ENCODE results near the gene SLC39A10. TPM values are rescaled to one million over a fixed set of nuclear protein-coding genes. Genes with fewer than 3 reads are reported as not detected.

SLC39A10 gene
- total and polyA plus RNA-seq, 2 donors (not counting 3 experiments of a cell fraction or from before 2014, with no cell fraction given): 11.4 to 39.9 TPM

DNA sequence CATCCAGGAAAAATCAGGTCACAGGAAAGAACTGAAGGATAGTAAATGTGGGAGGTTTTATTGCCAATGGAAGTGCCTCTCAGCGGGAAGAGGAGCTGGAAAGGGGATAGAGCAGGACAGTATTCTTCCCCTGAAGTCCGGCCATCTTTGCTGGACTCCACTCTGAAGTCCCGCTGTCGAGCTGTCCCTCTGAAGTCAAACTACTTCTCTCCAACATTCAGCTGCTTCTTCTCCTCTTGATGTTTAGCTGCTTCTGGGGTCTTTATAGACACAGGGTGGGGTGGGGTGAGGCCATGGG is 23.5 kb upstream of the SLC39A10 start:
- Histone ChIP-seq H3K79me2 (ENCODE audit: control insufficient read depth, insufficient read depth, low read length) (no peaks in the 10 kb centered on the region), H3K4me3 (replicated peaks in 1 of 3; ENCODE audit: insufficient read depth in 1 of 3, low read depth in 1 of 3, low read length in 3 of 3) (no peak overlapping the region), H3K4me1 (ENCODE audit: control insufficient read depth, extremely low read depth, insufficient read depth, low read length) (no peaks in the 10 kb centered on the region), H2AFZ (ENCODE audit: low read depth, low read length) (no peak overlapping the region), H3K27ac (ENCODE audit: insufficient read depth, low read depth, low read length) (no peak overlapping the region), H3K36me3 (ENCODE audit: control insufficient read depth in 2 of 2, extremely low read depth in 1 of 2, insufficient read depth in 2 of 2, low read length in 2 of 2) (no peaks in the 10 kb centered on the region), H3K27me3 (ENCODE audit: control insufficient read depth in 2 of 2, insufficient read depth in 2 of 2, low read length in 2 of 2) (no peaks in the 10 kb centered on the region), H3K4me2 (ENCODE audit: insufficient read depth, low read length) (no peak overlapping the region), H3K9me1 (replicated peaks; ENCODE audit: control insufficient read depth, extremely low read depth, insufficient read depth, low read length) (no peaks in the 10 kb centered on the region), H4K20me1 (replicated peaks; ENCODE audit: control insufficient read depth, extremely low read depth, insufficient read depth, low read length) (no peaks in the 10 kb centered on the region), H3K9ac (replicated peaks; ENCODE audit: extremely low read depth, insufficient read depth, low read length) (no peak overlapping the region), H3K9me3 (replicated peaks; ENCODE audit: control insufficient read depth, insufficient read depth, low read length) (no peaks in the 10 kb centered on the region)
- FAIRE-seq (no peak), DNase-seq (ENCODE audit: low read depth, low spot score) (no peak)
- dilution Hi-C loops (cut with MboI; ENCODE audit: extremely low pct_ligation_motif_present, low sequenced_read_pairs) (no loop called here), intact Hi-C loops (cut with micrococcal nuclease) (no loop called here)
- CTCF ChIA-PET: no interaction called here
- no TSS peak for BruUV-seq (replicated peaks)
- POLR2A ChIA-PET: no interaction called here
- TF ChIP-seq, protein P1, sequence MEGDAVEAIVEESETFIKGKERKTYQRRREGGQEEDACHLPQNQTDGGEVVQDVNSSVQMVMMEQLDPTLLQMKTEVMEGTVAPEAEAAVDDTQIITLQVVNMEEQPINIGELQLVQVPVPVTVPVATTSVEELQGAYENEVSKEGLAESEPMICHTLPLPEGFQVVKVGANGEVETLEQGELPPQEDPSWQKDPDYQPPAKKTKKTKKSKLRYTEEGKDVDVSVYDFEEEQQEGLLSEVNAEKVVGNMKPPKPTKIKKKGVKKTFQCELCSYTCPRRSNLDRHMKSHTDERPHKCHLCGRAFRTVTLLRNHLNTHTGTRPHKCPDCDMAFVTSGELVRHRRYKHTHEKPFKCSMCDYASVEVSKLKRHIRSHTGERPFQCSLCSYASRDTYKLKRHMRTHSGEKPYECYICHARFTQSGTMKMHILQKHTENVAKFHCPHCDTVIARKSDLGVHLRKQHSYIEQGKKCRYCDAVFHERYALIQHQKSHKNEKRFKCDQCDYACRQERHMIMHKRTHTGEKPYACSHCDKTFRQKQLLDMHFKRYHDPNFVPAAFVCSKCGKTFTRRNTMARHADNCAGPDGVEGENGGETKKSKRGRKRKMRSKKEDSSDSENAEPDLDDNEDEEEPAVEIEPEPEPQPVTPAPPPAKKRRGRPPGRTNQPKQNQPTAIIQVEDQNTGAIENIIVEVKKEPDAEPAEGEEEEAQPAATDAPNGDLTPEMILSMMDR (IDR thresholded peaks at IDR 0.05; ENCODE audit: extremely low read depth in 1 of 2, insufficient read depth in 1 of 2, low read depth in 1 of 2, low read length in 2 of 2): no peak
- no peak for TF ChIP-seq JUN (IDR thresholded peaks at IDR 0.05; ENCODE audit: borderline replicate concordance, insufficient read depth, insufficient read length, low read depth)
- no peak for TF ChIP-seq GATA2 (IDR thresholded peaks at IDR 0.05; ENCODE audit: insufficient read depth, insufficient read length, low read depth, low read length)
- no peak for TF ChIP-seq FOS (IDR thresholded peaks at IDR 0.05; ENCODE audit: borderline replicate concordance, insufficient read depth, low read length)
- TF ChIP-seq, protein P2, sequence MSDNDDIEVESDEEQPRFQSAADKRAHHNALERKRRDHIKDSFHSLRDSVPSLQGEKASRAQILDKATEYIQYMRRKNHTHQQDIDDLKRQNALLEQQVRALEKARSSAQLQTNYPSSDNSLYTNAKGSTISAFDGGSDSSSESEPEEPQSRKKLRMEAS (IDR thresholded peaks at IDR 0.05; ENCODE audit: insufficient read depth, insufficient read length): no peak
- TF ChIP-seq POLR2A (IDR thresholded peaks at IDR 0.05; ENCODE audit: low read depth, low read length): no peak
- TF ChIP-seq EZH2 (IDR thresholded peaks at IDR 0.05; ENCODE audit: borderline replicate concordance, low read depth, low read length, severe bottlenecking): no peak
- no peak for TF ChIP-seq POLR2AphosphoS5 (IDR thresholded peaks at IDR 0.05; ENCODE audit: insufficient read depth, low read depth, low read length)
- no peak for TF ChIP-seq MYC (IDR thresholded peaks at IDR 0.05; ENCODE audit: low read depth, low read length)
